ENCODE measurements around the gene USP11. TPM values are rescaled to one million over a fixed set of nuclear protein-coding genes. Genes with fewer than 3 reads are reported as not detected.

USP11 gene
- polyA plus RNA-seq, 1 experiment = 39.9 TPM

- CTCF ChIA-PET = interaction anchor here (0.9 to 4.0 kb wide), 5 partner anchors 21 to 330 kb away, joined by 3 to 26 read pairs (median 6); no protein-coding TSS in a partner anchor
- Histone ChIP-seq H3K4me3 (ENCODE audit: low read depth, low read length) (peak within 1 kb of the TSS; percentile 80), H3K27me3 (ENCODE audit: control insufficient read depth, insufficient read depth, low read length) (no peaks in the 10 kb centered on the region), H3K36me3 (ENCODE audit: control insufficient read depth, insufficient read depth, low read length) (0 out of 2 replicates have a peak, but pooled peaks cover 2% of the 10 kb centered on the region)
- POLR2A ChIA-PET = no interaction called here
- DNase-seq (ENCODE audit: low read depth) = peak; percentile 49
- peak; percentile 52 for TF ChIP-seq CTCF (IDR thresholded peaks at IDR 0.05; ENCODE audit: insufficient read depth, low read depth, low read length)
Measured at GRCh38 chrX:47193475-47194193, 39.2 kb upstream of the USP11 start, which contains the start of gene UBA1. Gene UBA1, plus strand, starts transcription at chrX:47193829. Its CDS starts 4,974 bp downstream, at chrX:47198803.

GRCh38 chrX:47194194-47194787, 38.5 kb upstream of the USP11 start:
- POLR2A ChIA-PET = no interaction called here
- Histone ChIP-seq H3K36me3 (ENCODE audit: control insufficient read depth, insufficient read depth, low read length) (peaks cover 5% of the 10 kb centered on the region), H3K4me3 (ENCODE audit: low read depth, low read length) (peak overlapping the region; percentile 80), H3K27me3 (ENCODE audit: control insufficient read depth, insufficient read depth, low read length) (no peaks in the 10 kb centered on the region)
- CTCF ChIA-PET = interaction anchor here (0.8 to 2.1 kb wide), 4 partner anchors 21 to 329 kb away, joined by 3 to 14 read pairs (median 4); no protein-coding TSS in a partner anchor
- no peak for TF ChIP-seq CTCF (IDR thresholded peaks at IDR 0.05; ENCODE audit: insufficient read depth, low read depth, low read length)
- DNase-seq (ENCODE audit: low read depth) = no peak

- no peak for DNase-seq (ENCODE audit: low read depth)
- POLR2A ChIA-PET = no interaction called here
- H3K4me3 ChIP-seq (ENCODE audit: low read depth, low read length) = 0 out of 2 replicates have a peak overlapping the region, but pooled peaks have one; percentile 7
- H3K36me3 ChIP-seq (ENCODE audit: control insufficient read depth, insufficient read depth, low read length) = peaks cover 10% of the 10 kb centered on the region
- CTCF ChIA-PET = interaction anchor here (1.1 kb wide), 1 partner anchor 117 kb away, joined by 3 read pairs; no protein-coding TSS in a partner anchor
- TF ChIP-seq CTCF (IDR thresholded peaks at IDR 0.05; ENCODE audit: insufficient read depth, low read depth, low read length) = no peak
- no peaks in the 10 kb centered on the region for H3K27me3 ChIP-seq (ENCODE audit: control insufficient read depth, insufficient read depth, low read length)
Measured at GRCh38 chrX:47196098-47196497, 36.7 kb upstream of the USP11 start.

- no peak overlapping the region for H3K4me3 ChIP-seq (ENCODE audit: low read depth, low read length)
- DNase-seq (ENCODE audit: low read depth) = no peak
- H3K27me3 ChIP-seq (ENCODE audit: control insufficient read depth, insufficient read depth, low read length) = no peaks in the 10 kb centered on the region
- H3K36me3 ChIP-seq (ENCODE audit: control insufficient read depth, insufficient read depth, low read length) = peaks cover 24% of the 10 kb centered on the region
- TF ChIP-seq CTCF (IDR thresholded peaks at IDR 0.05; ENCODE audit: insufficient read depth, low read depth, low read length) = no peak
- ChIA-PET POLR2A (no interaction called here), CTCF (interaction anchor here (1.0 kb wide), 1 partner anchor 326 kb away, joined by 3 read pairs; no protein-coding TSS in a partner anchor)
Measured at GRCh38 chrX:47197526-47197925, 35.3 kb upstream of the USP11 start.

GRCh38 chrX:47198026-47198686, 34.7 kb upstream of the USP11 start:
- DNase-seq (ENCODE audit: low read depth) = no peak
- Histone ChIP-seq H3K27me3 (ENCODE audit: control insufficient read depth, insufficient read depth, low read length) (no peaks in the 10 kb centered on the region), H3K36me3 (ENCODE audit: control insufficient read depth, insufficient read depth, low read length) (peaks cover 27% of the 10 kb centered on the region), H3K4me3 (ENCODE audit: low read depth, low read length) (no peak overlapping the region)
- ChIA-PET CTCF (no interaction called here), POLR2A (no interaction called here)
- no peak for TF ChIP-seq CTCF (IDR thresholded peaks at IDR 0.05; ENCODE audit: insufficient read depth, low read depth, low read length)

Measured in BJ (cell line).